ENCODE data around the gene IFT88. TPM values are rescaled to one million over a fixed set of nuclear protein-coding genes. Genes with fewer than 3 reads are reported as not detected.
A peak's percentile ranks its signal among the peaks of the same experiment; 100 is the strongest.

Gene IFT88
- total and polyA plus RNA-seq, 7 experiments from 2014 or later: 5.0 to 17.0 (median 9.8) TPM

DNA sequence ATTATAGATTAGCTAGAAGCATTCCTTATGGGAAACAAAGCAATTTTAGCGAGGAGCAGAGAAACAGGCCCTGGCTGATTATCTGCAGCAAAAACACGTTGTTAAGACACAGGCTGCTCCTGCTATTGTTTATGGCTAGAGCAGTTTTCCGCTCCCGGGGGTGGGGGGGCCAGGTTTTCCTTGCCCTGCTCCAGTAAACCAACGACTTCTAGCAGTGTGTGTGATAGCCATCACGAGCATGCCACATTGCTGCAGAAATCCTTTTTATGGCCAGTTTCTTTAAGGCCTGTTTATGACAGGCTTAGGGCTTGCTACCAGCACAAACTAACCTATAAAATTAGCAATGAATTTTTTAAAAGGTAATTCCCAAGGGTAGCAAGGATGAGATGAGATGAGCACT lies 118.1 kb downstream of the IFT88 start:
- Histone ChIP-seq H3K4me1 (ENCODE audit: control insufficient read depth in 2 of 2, insufficient read depth in 2 of 2, low read length in 2 of 2) (no peaks in the 10 kb centered on the region), H3K9me3 (ENCODE audit: control insufficient read depth in 2 of 3, low read length in 3 of 3) (no peaks in the 10 kb centered on the region), H3K4me3 (ENCODE audit: low read length) (no peak overlapping the region), H3K27ac (ENCODE audit: low read depth, low read length) (no peak overlapping the region), H3K36me3 (ENCODE audit: control insufficient read depth in 2 of 3, insufficient read depth in 3 of 3, low read length in 3 of 3) (no peaks in the 10 kb centered on the region), H3K27me3 (ENCODE audit: control insufficient read depth in 2 of 2, insufficient read depth in 2 of 2, low read length in 2 of 2) (no peaks in the 10 kb centered on the region)
- ATAC-seq (no peak), DNase-seq (no peak)
- Mint-ChIP-seq H3K36me3 (peaks cover 0 to 31% (median 17%) of the 10 kb centered on the region in 5 donors), H3K27me3 (peaks cover 0 to 3% (median 0%) of the 10 kb centered on the region in 5 donors), H3K27ac (no peak overlapping the region), H3K4me1 (no peaks in the 10 kb centered on the region), H3K9me3 (no peaks in the 10 kb centered on the region), H3K4me3 (no peak overlapping the region)
- CTCF ChIA-PET: no interaction called here
- POLR2A ChIA-PET: no interaction called here
- intact Hi-C loops (cut with micrococcal nuclease): no loop called here

DNA sequence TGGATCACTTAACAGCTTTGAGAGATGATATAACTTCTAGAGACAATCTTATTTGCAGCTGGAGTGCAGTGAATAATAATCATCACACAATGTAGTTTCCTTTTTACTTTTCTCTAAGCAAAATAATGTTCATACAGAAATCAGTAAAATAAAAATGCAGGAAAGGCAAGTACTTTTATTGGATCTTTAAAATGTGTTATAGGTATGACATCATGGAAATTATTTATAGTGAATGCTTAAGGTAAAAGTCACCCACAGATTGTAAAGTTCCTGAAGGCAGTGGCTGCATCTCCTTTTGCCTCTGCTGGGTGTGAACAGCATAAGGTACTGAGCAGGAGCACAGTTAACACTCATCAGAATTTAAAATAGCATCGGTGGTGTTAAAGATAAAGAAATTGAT lies 119.2 kb downstream of the IFT88 start:
- CTCF ChIA-PET: no interaction called here
- Histone ChIP-seq H3K9me3 (ENCODE audit: control insufficient read depth in 2 of 3, low read length in 3 of 3) (no peaks in the 10 kb centered on the region), H3K36me3 (ENCODE audit: control insufficient read depth in 2 of 3, insufficient read depth in 3 of 3, low read length in 3 of 3) (no peaks in the 10 kb centered on the region), H3K27me3 (ENCODE audit: control insufficient read depth in 2 of 2, insufficient read depth in 2 of 2, low read length in 2 of 2) (no peaks in the 10 kb centered on the region), H3K4me3 (ENCODE audit: low read length) (no peak overlapping the region), H3K27ac (ENCODE audit: low read depth, low read length) (no peak overlapping the region), H3K4me1 (ENCODE audit: control insufficient read depth in 2 of 2, insufficient read depth in 2 of 2, low read length in 2 of 2) (no peaks in the 10 kb centered on the region)
- no peak for ATAC-seq
- Mint-ChIP-seq H3K27me3 (peaks cover 0 to 3% (median 0%) of the 10 kb centered on the region in 5 donors), H3K9me3 (no peaks in the 10 kb centered on the region), H3K4me3 (no peak overlapping the region), H3K27ac (no peak overlapping the region), H3K36me3 (peaks cover 0 to 33% (median 8%) of the 10 kb centered on the region in 5 donors), H3K4me1 (no peaks in the 10 kb centered on the region)
- intact Hi-C loops (cut with micrococcal nuclease): no loop called here
- POLR2A ChIA-PET: no interaction called here
- DNase-seq: no peak

DNA sequence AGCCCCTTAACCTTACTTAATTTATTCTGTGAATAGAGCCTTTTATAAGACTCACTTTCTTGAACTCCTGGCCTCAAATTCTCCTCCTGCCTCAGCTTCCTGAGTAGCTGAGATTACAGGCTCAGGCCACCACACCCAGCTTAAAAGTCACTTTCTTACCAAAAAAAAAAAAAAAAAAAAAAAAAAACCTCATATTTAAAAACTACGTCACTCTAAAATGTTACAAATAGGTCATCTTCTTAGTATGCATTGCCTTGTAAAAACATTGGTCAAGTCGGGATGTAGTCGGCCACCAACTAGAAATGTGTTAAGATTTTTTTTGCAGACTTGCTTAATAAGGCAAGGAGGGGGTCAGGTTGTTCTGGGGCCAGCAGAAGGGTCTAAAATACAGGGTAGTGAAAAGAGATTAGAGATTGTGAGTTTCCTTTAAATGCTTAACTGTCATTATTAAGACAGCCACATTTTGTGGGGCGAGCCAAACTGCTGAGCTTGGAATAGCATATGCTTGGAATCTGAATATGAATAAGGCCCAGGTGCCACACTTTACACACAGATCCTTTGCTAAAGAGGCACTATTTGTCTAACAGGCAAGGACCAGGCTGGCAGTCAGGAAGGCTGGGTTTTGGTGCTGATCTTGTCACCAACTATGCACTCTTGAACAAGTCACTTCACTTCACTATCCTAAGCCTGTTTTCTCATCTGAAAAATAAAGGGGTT lies 120.1 kb downstream of the IFT88 start:
- DNase-seq (no peak), ATAC-seq (no peak)
- POLR2A ChIA-PET: no interaction called here
- CTCF ChIA-PET: no interaction called here
- no peaks in the 10 kb centered on the region for H3K4me1 ChIP-seq (ENCODE audit: control insufficient read depth in 2 of 2, insufficient read depth in 2 of 2, low read length in 2 of 2)
- no peaks in the 10 kb centered on the region for H3K9me3 ChIP-seq (ENCODE audit: control insufficient read depth in 2 of 3, low read length in 3 of 3)
- no peaks in the 10 kb centered on the region for H3K4me1 Mint-ChIP-seq
- no peaks in the 10 kb centered on the region for H3K27me3 ChIP-seq (ENCODE audit: control insufficient read depth in 2 of 2, insufficient read depth in 2 of 2, low read length in 2 of 2)
- no peak overlapping the region for H3K27ac ChIP-seq (ENCODE audit: low read depth, low read length)
- no peak overlapping the region for H3K4me3 Mint-ChIP-seq
- intact Hi-C loops (cut with micrococcal nuclease): no loop called here
- H3K4me3 ChIP-seq (ENCODE audit: low read length): no peak overlapping the region
- H3K36me3 ChIP-seq (ENCODE audit: control insufficient read depth in 2 of 3, insufficient read depth in 3 of 3, low read length in 3 of 3): no peaks in the 10 kb centered on the region
- peaks cover 0 to 33% (median 8%) of the 10 kb centered on the region in 5 donors for H3K36me3 Mint-ChIP-seq
- H3K27me3 Mint-ChIP-seq: peaks cover 0 to 3% (median 0%) of the 10 kb centered on the region in 5 donors
- H3K27ac Mint-ChIP-seq: no peak overlapping the region
- no peaks in the 10 kb centered on the region for H3K9me3 Mint-ChIP-seq

DNA sequence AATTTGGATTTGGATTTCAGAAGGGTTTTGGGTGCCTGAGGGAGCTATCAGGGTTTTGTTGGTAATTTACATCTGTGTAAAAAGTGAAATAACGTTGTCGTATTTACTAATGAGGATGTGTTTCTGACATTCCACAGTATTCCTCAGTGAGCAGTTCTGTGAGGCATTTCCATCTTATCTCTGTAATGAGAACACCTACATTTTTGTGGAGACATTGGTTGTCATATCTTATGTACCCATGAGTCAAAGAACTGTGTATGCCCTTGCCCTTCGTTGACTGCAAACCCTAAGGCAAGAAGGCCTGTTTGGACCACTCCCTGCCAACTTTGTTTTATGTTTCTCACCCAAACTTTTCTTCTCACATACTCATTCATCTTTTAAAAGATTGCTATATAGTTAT lies 122.3 kb downstream of the IFT88 start:
- Mint-ChIP-seq H3K4me1 (no peaks in the 10 kb centered on the region), H3K4me3 (no peak overlapping the region), H3K9me3 (no peaks in the 10 kb centered on the region), H3K27me3 (no peaks in the 10 kb centered on the region), H3K27ac (no peak overlapping the region), H3K36me3 (peaks cover 0 to 27% (median 8%) of the 10 kb centered on the region in 5 donors)
- no peak overlapping the region for H3K4me3 ChIP-seq (ENCODE audit: low read length)
- H3K4me1 ChIP-seq (ENCODE audit: control insufficient read depth in 2 of 2, insufficient read depth in 2 of 2, low read length in 2 of 2): no peaks in the 10 kb centered on the region
- intact Hi-C loops (cut with micrococcal nuclease): no loop called here
- H3K36me3 ChIP-seq (ENCODE audit: control insufficient read depth in 2 of 3, insufficient read depth in 3 of 3, low read length in 3 of 3): no peaks in the 10 kb centered on the region
- ATAC-seq (no peak), DNase-seq (no peak)
- ChIA-PET CTCF (no interaction called here), POLR2A (no interaction called here)
- no peaks in the 10 kb centered on the region for H3K9me3 ChIP-seq (ENCODE audit: control insufficient read depth in 2 of 3, low read length in 3 of 3)
- H3K27ac ChIP-seq (ENCODE audit: low read depth, low read length): no peak overlapping the region
- H3K27me3 ChIP-seq (ENCODE audit: control insufficient read depth in 2 of 2, insufficient read depth in 2 of 2, low read length in 2 of 2): no peaks in the 10 kb centered on the region

DNA sequence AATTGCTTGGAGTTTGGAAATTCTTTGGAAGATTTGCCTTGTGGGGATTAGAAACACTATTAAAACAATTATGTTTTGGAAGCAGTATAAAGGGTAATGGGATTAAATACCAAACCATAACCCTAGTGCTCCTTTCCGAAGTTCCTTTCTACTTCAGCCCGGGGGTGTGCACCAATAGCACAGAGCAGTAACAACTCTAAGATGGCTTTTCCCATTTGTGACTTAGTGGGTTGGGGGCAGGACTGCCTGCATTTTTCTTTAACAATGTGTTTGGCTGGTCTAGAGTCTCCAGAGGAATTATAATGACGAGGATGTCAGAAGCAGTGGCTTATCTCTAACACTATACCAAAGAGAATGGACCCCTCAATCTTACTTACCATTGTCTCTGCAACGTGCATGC lies 124.7 kb downstream of the IFT88 start:
- CTCF ChIA-PET: no interaction called here
- POLR2A ChIA-PET: no interaction called here
- Histone ChIP-seq H3K9me3 (ENCODE audit: control insufficient read depth in 2 of 3, low read length in 3 of 3) (no peaks in the 10 kb centered on the region), H3K4me3 (ENCODE audit: low read length) (no peak overlapping the region), H3K36me3 (ENCODE audit: control insufficient read depth in 2 of 3, insufficient read depth in 3 of 3, low read length in 3 of 3) (no peaks in the 10 kb centered on the region), H3K4me1 (ENCODE audit: control insufficient read depth in 2 of 2, insufficient read depth in 2 of 2, low read length in 2 of 2) (no peaks in the 10 kb centered on the region), H3K27me3 (ENCODE audit: control insufficient read depth in 2 of 2, insufficient read depth in 2 of 2, low read length in 2 of 2) (no peaks in the 10 kb centered on the region), H3K27ac (ENCODE audit: low read depth, low read length) (no peak overlapping the region)
- ATAC-seq: no peak
- no peaks in the 10 kb centered on the region for H3K4me1 Mint-ChIP-seq
- peaks cover 1 to 11% (median 8%) of the 10 kb centered on the region in 5 donors for H3K27me3 Mint-ChIP-seq
- H3K36me3 Mint-ChIP-seq: peaks cover 0 to 21% (median 8%) of the 10 kb centered on the region in 5 donors
- H3K4me3 Mint-ChIP-seq: no peak overlapping the region
- H3K9me3 Mint-ChIP-seq: peaks cover 0 to 2% (median 0%) of the 10 kb centered on the region in 11 donors
- intact Hi-C loops (cut with micrococcal nuclease): no loop called here
- H3K27ac Mint-ChIP-seq: no peak overlapping the region
- no peak for DNase-seq

DNA sequence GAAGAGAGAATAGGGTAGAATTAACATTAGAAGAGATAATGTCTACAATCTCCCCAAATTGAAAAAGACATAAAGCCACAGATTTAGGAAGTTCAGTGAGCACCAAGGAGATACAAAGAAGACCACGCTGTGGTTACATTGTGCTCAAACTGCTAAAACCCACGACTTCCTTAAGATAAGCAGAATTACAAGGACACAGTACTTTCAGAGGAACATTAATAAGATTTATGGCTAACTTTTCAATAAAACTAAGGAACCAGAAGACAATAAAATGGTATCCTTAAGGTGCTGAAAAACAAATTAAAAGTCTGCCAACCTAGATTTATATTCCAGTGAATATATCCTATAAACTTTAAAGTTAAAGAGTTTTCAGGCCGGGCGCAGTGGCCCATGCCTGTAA lies 129.1 kb downstream of the IFT88 start:
- peaks cover 0 to 3% (median 0%) of the 10 kb centered on the region in 7 donors for H3K4me1 Mint-ChIP-seq
- H3K27me3 ChIP-seq (ENCODE audit: control insufficient read depth in 2 of 2, insufficient read depth in 2 of 2, low read length in 2 of 2): no peaks in the 10 kb centered on the region
- H3K9me3 Mint-ChIP-seq: peaks cover 0 to 2% (median 0%) of the 10 kb centered on the region in 11 donors
- no peak overlapping the region for H3K27ac Mint-ChIP-seq
- H3K36me3 Mint-ChIP-seq: peaks cover 0 to 3% (median 0%) of the 10 kb centered on the region in 5 donors
- no peaks in the 10 kb centered on the region for H3K36me3 ChIP-seq (ENCODE audit: control insufficient read depth in 2 of 3, insufficient read depth in 3 of 3, low read length in 3 of 3)
- H3K4me3 Mint-ChIP-seq: no peak overlapping the region
- peaks cover 22 to 37% (median 34%) of the 10 kb centered on the region in 5 donors for H3K27me3 Mint-ChIP-seq
- no peaks in the 10 kb centered on the region for H3K4me1 ChIP-seq (ENCODE audit: control insufficient read depth in 2 of 2, insufficient read depth in 2 of 2, low read length in 2 of 2)
- CTCF ChIA-PET: no interaction called here
- no peak overlapping the region for H3K27ac ChIP-seq (ENCODE audit: low read depth, low read length)
- POLR2A ChIA-PET: interaction anchor here (0.7 kb wide), 1 partner anchor 200 kb away, joined by 4 read pairs; no protein-coding TSS in a partner anchor
- DNase-seq: no peak
- no peak for ATAC-seq
- intact Hi-C loops (cut with micrococcal nuclease): no loop called here
- no peaks in the 10 kb centered on the region for H3K9me3 ChIP-seq (ENCODE audit: control insufficient read depth in 2 of 3, low read length in 3 of 3)
- H3K4me3 ChIP-seq (ENCODE audit: low read length): no peak overlapping the region

DNA sequence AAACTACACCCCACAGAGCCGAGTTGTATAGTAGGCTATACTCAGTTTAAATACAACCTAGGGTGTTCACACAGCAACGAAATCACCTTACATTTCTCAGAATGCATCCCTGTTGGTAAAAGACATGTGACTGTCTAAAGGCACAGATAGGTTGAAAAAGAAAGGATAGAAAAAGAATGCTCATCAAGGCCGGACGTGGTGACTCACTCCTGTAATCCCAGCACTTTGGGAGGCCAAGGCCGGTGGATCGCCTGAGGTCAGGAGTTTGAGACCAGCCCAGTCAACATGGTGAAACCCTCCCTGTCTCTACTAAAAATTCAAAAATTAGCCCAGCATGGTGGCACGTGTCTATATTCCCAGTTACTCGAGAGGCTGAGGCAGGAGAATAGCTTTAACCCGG lies 132.8 kb downstream of the IFT88 start:
- Histone ChIP-seq H3K27ac (ENCODE audit: low read depth, low read length) (no peak overlapping the region), H3K4me1 (ENCODE audit: control insufficient read depth in 2 of 2, insufficient read depth in 2 of 2, low read length in 2 of 2) (peaks cover 3 to 8% of the 10 kb centered on the region in 2 donors), H3K9me3 (ENCODE audit: control insufficient read depth in 2 of 3, low read length in 3 of 3) (no peaks in the 10 kb centered on the region), H3K4me3 (ENCODE audit: low read length) (no peak overlapping the region), H3K36me3 (ENCODE audit: control insufficient read depth in 2 of 3, insufficient read depth in 3 of 3, low read length in 3 of 3) (no peaks in the 10 kb centered on the region), H3K27me3 (ENCODE audit: control insufficient read depth in 2 of 2, insufficient read depth in 2 of 2, low read length in 2 of 2) (peaks cover 0 to 5% of the 10 kb centered on the region in 2 donors)
- no peak overlapping the region for H3K27ac Mint-ChIP-seq
- ChIA-PET POLR2A (no interaction called here), CTCF (no interaction called here)
- intact Hi-C loops (cut with micrococcal nuclease): loop anchor here (5.0 to 10.0 kb wide), 8 partner anchors 175 to 968 kb away; partner anchors contain the start of genes CRYL1 (in 1 of the 2), MICU2 (in 1 of the 2), MRPL57 (in 1 of the 2) and SKA3 (in 1 of the 2)
- H3K36me3 Mint-ChIP-seq: peaks cover 0 to 3% (median 0%) of the 10 kb centered on the region in 5 donors
- H3K4me3 Mint-ChIP-seq: peak overlapping the region in 1 of 10 donors; percentile 58
- ATAC-seq: no peak
- H3K4me1 Mint-ChIP-seq: peaks cover 0 to 13% (median 8%) of the 10 kb centered on the region in 7 donors
- peaks cover 26 to 60% (median 37%) of the 10 kb centered on the region in 5 donors for H3K27me3 Mint-ChIP-seq
- peaks cover 0 to 2% (median 0%) of the 10 kb centered on the region in 11 donors for H3K9me3 Mint-ChIP-seq
- no peak for DNase-seq

Data from naive thymus-derived CD4-positive, alpha-beta T cell (primary cell).